GM12801 (cell line): Measurements from ENCODE around the gene DNAH9.

ENCODE experiments used
- CTCF ChIP-seq: IDR thresholded peaks from one replicate; pipeline ENCODE4 v1.5.1; 2011; ENCODE audit warnings: control low read depth; ENCODE audit not compliant: insufficient read length; ENCODE audit errors: extremely low read depth

DNAH9 gene

DNA sequence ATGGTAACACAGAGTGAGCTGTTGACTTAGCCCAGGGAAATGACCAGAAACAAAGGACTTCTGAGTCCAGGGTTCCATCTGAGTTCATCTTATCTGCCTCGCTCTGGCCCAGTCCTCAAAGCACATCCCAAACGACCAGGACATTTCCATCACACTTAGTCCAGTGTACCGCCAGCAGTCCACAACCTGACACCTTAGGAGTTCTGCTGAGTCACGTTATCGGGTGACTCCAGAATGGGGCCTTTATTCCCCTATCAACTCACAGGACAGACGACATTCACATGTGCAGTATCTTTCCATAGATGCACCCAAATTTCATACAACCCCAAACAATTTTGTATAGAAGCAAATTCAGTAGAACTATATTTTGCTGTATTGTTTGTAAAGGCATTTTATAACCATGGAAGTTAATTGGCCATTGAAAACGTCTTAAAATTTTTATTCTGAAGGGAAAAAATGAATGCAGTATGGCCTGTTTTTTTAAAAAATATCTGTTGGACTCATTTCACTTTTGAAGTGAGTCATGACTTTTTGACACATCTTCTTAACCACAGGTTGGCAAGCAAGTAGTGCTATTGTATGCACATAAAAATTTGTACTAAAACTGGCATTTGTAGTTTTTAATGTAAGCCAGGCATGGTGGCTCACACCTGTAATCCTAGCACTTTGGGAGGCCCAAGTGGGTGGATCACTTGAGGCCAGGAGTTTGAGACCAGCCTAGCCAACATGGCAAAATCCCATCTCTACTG, 352.7 kb downstream of the DNAH9 start:
- no peak for TF ChIP-seq CTCF

- no peak for TF ChIP-seq CTCF
Observed at GRCh38 chr17:11952610-11953009, 354.3 kb downstream of the DNAH9 start.

GRCh38 chr17:11953924-11954323, 355.7 kb downstream of the DNAH9 start:
- no peak for TF ChIP-seq CTCF

GRCh38 chr17:11954936-11955335, 356.7 kb downstream of the DNAH9 start:
- TF ChIP-seq CTCF, result no peak

- no peak for TF ChIP-seq CTCF
Observed at GRCh38 chr17:11969565-11969964, 371.3 kb downstream of the DNAH9 start.

DNA sequence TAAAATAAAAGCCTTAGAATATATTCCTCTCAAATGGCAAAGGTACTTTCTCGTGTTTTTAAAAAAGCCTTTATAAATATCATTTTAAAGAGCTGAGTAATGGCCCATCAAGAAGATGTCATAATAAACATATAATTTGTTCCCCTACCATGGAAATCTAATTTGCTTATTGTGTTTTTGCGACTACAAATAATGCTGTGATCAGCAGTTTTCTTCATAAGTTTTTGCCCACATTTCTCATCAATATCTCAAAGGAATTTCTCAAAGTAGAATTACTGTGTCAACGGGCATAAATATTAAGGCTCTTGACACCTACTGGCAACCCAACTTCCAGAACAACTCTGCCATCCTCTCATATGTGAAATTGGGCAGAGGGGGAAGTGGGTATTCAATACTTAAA, 381.5 kb downstream of the DNAH9 start:
- TF ChIP-seq CTCF, result no peak

DNA sequence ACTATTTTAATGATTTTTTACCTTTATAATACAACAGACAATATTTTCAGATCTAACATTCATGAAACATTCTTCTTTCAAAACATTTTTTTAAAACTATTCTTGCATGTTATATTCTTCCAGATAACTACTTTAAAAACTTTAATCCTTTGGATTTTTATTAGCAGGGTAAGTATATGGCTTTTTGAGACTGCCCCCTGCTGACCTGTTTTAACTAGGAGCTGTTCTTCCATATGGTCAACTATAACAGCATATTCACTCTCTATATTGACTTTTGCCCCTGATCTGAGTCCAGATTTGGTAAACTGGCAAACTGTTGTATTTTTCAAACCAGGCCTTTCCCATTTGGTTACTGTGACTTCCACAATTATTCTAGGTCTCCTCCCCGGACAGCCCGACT, 382.5 kb downstream of the DNAH9 start:
- TF ChIP-seq CTCF, result no peak

- no peak for TF ChIP-seq CTCF
Observed at GRCh38 chr17:11981862-11982261, 383.6 kb downstream of the DNAH9 start.
